Measurements from ENCODE around the gene STAT5A.
"Not testable (repeated sequence)": the region's sequence is repeated elsewhere in the genome, so short reads cannot be mapped to it uniquely, and the experiment has no call there.

STAT5A gene

DNA sequence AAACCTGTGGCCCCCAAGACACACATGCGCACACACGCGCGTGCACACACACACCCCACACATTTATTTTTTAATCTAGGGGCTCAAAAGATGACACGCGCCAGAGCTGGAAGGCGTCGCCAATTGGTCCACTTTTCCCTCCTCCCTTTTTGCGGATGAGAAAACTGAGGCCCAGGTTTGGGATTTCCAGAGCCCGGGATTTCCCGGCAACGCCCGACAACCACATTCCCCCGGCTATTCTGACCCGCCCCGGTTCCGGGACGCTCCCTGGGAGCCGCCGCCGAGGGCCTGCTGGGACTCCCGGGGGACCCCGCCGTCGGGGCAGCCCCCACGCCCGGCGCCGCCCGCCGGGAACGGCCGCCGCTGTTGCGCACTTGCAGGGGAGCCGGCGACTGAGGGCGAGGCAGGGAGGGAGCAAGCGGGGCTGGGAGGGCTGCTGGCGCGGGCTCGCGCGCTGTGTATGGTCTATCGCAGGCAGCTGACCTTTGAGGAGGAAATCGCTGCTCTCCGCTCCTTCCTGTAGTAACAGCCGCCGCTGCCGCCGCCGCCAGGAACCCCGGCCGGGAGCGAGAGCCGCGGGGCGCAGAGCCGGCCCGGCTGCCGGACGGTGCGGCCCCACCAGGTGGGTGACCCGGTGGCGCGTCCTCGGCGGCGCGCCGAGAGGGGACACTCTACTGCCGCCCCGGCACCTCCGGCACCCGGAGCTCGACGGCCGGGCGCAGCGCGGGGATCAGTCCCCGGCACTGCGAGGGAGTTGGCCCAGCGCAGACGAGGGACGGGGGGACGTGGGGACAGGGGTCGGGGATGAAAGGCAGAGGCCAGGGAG is at the start of gene STAT5A:
TSS of gene STAT5A (plus strand) at position 522 of the 826 bp plus-strand sequence. CDS start 914 bp downstream, outside the sequence.
- Histone ChIP-seq H3K27ac (ENCODE audit: extremely low read depth, low read depth, low read length) (no peak within 1 kb of the TSS), H3K4me3 (ENCODE audit: low read depth, low read length) (no peak within 1 kb of the TSS), H3K4me1 (ENCODE audit: control insufficient read depth, insufficient read depth, low read length) (no peaks in the 10 kb centered on the region), H3K9me3 (ENCODE audit: control insufficient read depth, insufficient read depth, low read depth, low read length) (no peaks in the 10 kb centered on the region), H3K36me3 (ENCODE audit: control insufficient read depth in 2 of 2, insufficient read depth in 1 of 2, low read length in 2 of 2) (no peaks in the 10 kb centered on the region)
- TF ChIP-seq ZNF548 (tag by site-specific recombination; IDR thresholded peaks at IDR 0.05) = no peak
- CTCF ChIA-PET = interaction anchor here (1.0 to 1.1 kb wide), 2 partner anchors 24 to 34 kb away, joined by 4 to 5 read pairs; no protein-coding TSS in a partner anchor
- POLR2A ChIA-PET = no interaction called here

DNA sequence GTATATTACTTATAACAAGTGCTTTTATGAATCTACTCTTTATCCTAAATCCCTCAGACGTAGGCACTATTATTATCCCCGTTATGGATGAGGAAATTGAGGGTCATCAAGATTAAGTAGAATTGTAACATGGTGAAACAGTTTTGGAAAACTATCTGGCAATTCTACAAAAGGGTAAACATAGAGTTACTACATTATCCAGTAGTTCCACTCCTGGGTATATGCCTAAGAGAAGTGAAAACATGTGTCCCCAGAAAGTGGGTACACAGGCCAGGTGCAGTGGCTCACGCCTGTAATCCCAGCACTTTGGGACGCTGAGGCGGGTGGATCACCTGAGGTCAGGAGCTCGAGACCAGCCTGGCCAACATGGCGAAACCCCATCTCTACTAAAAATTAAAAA is 48.7 kb upstream of the STAT5A start:
- POLR2A ChIA-PET; H3K27ac ChIP-seq (ENCODE audit: extremely low read depth, low read depth, low read length); H3K36me3 ChIP-seq (ENCODE audit: control insufficient read depth in 2 of 2, insufficient read depth in 1 of 2, low read length in 2 of 2); H3K4me3 ChIP-seq (ENCODE audit: low read depth, low read length); H3K9me3 ChIP-seq (ENCODE audit: control insufficient read depth, insufficient read depth, low read depth, low read length): not testable (repeated sequence)
- CTCF ChIA-PET = interaction anchor here (0.7 to 1.2 kb wide), 2 partner anchors 18 to 43 kb away, joined by 3 to 4 read pairs; no protein-coding TSS in a partner anchor
- peaks cover 14% of the 10 kb centered on the region for H3K4me1 ChIP-seq (ENCODE audit: control insufficient read depth, insufficient read depth, low read length)

DNA sequence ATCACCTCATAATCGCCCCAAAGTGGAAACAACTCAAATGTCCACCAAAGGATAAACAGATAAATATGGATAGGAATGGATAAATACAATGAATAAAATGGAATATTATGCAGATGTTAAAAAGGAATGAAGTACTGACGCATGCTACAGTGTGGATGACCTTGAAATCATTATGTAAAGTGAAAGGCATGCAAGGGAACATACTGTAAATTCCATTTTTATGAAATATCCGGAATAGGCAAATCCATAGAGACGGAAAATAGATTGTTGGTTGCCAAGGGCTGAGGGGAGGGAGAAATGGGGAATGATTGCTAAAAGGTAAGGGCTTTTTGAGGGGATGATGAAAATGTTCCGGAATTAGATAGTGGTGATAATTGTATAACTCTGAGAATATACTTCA is 48.1 kb upstream of the STAT5A start:
- ChIA-PET CTCF (interaction anchor here (1.2 to 1.4 kb wide), 2 partner anchors 13 to 18 kb away, joined by 4 read pairs; no protein-coding TSS in a partner anchor), POLR2A (no interaction called here)

DNA sequence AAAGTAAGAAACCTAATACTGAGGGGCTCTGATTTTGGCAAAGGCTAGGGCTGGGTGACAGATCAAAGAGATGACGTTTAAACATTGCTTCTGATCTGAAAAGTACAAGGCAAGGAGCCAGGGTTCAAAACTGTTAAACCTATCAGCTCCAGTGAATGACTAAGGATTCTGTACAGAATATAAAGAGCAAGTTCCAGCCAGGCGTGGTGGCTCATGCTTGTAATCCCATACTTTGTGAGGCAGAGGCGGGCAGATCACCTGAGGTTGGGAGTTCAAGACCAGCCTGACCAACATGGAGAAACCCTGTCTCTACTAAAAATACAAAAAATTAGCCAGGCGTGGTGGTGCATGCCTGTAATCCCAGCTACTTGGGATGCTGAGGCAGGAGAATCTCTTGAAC is 47.4 kb upstream of the STAT5A start:
- CTCF ChIA-PET = interaction anchor here (0.7 to 1.4 kb wide), 3 partner anchors 10 to 108 kb away, joined by 3 to 4 read pairs (median 4); no protein-coding TSS in a partner anchor
- peaks cover 14% of the 10 kb centered on the region for H3K4me1 ChIP-seq (ENCODE audit: control insufficient read depth, insufficient read depth, low read length)
- H3K27ac ChIP-seq (ENCODE audit: extremely low read depth, low read depth, low read length); H3K36me3 ChIP-seq (ENCODE audit: control insufficient read depth in 2 of 2, insufficient read depth in 1 of 2, low read length in 2 of 2); H3K4me3 ChIP-seq (ENCODE audit: low read depth, low read length); H3K9me3 ChIP-seq (ENCODE audit: control insufficient read depth, insufficient read depth, low read depth, low read length); POLR2A ChIA-PET: not testable (repeated sequence)

More for the DNA sequence above, 48.1 kb upstream of the STAT5A start:
- Histone ChIP-seq H3K36me3 (ENCODE audit: control insufficient read depth in 2 of 2, insufficient read depth in 1 of 2, low read length in 2 of 2) (no peaks in the 10 kb centered on the region), H3K9me3 (ENCODE audit: control insufficient read depth, insufficient read depth, low read depth, low read length) (no peaks in the 10 kb centered on the region), H3K4me1 (ENCODE audit: control insufficient read depth, insufficient read depth, low read length) (peaks cover 14% of the 10 kb centered on the region), H3K4me3 (ENCODE audit: low read depth, low read length) (no peak overlapping the region), H3K27ac (ENCODE audit: extremely low read depth, low read depth, low read length) (no peak overlapping the region)
- peak; percentile 96 for TF ChIP-seq ZNF146 (tag by site-specific recombination; IDR thresholded peaks at IDR 0.05)
- TF ChIP-seq, protein P1, sequence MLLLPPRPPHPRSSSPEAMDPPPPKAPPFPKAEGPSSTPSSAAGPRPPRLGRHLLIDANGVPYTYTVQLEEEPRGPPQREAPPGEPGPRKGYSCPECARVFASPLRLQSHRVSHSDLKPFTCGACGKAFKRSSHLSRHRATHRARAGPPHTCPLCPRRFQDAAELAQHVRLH (tag by site-specific recombination; IDR thresholded peaks at IDR 0.05) = peak; percentile 11; the same call in 1 of the 2 replicates
- TF ChIP-seq MZF1 (tag by site-specific recombination; IDR thresholded peaks at IDR 0.05; ENCODE audit: borderline replicate concordance) = peak; percentile 67; the same call in 1 of the 2 replicates
- TF ChIP-seq ZFP37 (tag by site-specific recombination; IDR thresholded peaks at IDR 0.05) = no peak

DNA sequence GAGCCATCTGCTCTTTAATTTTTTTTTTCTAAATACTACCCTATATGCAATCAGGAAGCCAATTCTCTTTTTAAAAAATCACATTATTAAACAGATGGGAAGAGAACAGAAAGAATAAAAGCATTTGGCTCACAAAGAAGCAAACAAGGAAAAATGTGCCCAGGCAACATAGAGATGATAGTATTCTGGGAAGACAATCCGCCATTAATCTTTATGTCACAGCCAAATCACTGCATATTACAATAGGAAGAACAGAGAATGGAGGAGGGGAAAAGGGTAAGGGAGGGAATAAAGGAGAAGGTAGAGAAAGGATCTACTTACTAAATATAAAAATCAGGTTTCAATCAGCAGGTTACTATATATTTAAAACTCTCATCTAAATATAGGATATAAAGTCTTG is 46.4 kb upstream of the STAT5A start:
- H3K27ac ChIP-seq (ENCODE audit: extremely low read depth, low read depth, low read length) = no peak overlapping the region
- H3K4me1 ChIP-seq (ENCODE audit: control insufficient read depth, insufficient read depth, low read length) = peaks cover 10% of the 10 kb centered on the region
- TF ChIP-seq, protein P2, sequence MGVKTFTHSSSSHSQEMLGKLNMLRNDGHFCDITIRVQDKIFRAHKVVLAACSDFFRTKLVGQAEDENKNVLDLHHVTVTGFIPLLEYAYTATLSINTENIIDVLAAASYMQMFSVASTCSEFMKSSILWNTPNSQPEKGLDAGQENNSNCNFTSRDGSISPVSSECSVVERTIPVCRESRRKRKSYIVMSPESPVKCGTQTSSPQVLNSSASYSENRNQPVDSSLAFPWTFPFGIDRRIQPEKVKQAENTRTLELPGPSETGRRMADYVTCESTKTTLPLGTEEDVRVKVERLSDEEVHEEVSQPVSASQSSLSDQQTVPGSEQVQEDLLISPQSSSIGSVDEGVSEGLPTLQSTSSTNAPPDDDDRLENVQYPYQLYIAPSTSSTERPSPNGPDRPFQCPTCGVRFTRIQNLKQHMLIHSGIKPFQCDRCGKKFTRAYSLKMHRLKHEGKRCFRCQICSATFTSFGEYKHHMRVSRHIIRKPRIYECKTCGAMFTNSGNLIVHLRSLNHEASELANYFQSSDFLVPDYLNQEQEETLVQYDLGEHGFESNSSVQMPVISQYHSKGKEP (tag by site-specific recombination; IDR thresholded peaks at IDR 0.05) = no peak
- no peak for TF ChIP-seq ZNF404 (tag by site-specific recombination; IDR thresholded peaks at IDR 0.05)
- TF ChIP-seq ZNF37A (tag by site-specific recombination; IDR thresholded peaks at IDR 0.05) = no peak
- no peak for TF ChIP-seq ZNF707 (tag by site-specific recombination; IDR thresholded peaks at IDR 0.05)
- no peak for TF ChIP-seq ZNF335 (tag by site-specific recombination; conservative IDR thresholded peaks at IDR 0.05)
- TF ChIP-seq ZNF239 (tag by site-specific recombination; IDR thresholded peaks at IDR 0.05) = no peak
- TF ChIP-seq ZNF292 (tag by site-specific recombination; IDR thresholded peaks at IDR 0.05; ENCODE audit: borderline replicate concordance, low read depth) = no peak
- TF ChIP-seq ZNF670 (tag by site-specific recombination; IDR thresholded peaks at IDR 0.05; ENCODE audit: low read depth) = no peak
- TF ChIP-seq ZNF560 (tag by site-specific recombination; IDR thresholded peaks at IDR 0.05; ENCODE audit: borderline replicate concordance) = no peak
- no peak for TF ChIP-seq WT1 (tag by site-specific recombination; IDR thresholded peaks at IDR 0.05)
- TF ChIP-seq ZNF530 (tag by site-specific recombination; IDR thresholded peaks at IDR 0.05; ENCODE audit: low read depth) = no peak
- TF ChIP-seq ZBTB17 (tag by site-specific recombination; IDR thresholded peaks at IDR 0.05) = no peak
- no peaks in the 10 kb centered on the region for H3K9me3 ChIP-seq (ENCODE audit: control insufficient read depth, insufficient read depth, low read depth, low read length)
- no peaks in the 10 kb centered on the region for H3K36me3 ChIP-seq (ENCODE audit: control insufficient read depth in 2 of 2, insufficient read depth in 1 of 2, low read length in 2 of 2)
- CTCF ChIA-PET = no interaction called here
- no peak overlapping the region for H3K4me3 ChIP-seq (ENCODE audit: low read depth, low read length)
- POLR2A ChIA-PET = no interaction called here
